G401 (cell line): Measurements from ENCODE around the gene OR2J1. TPM values are rescaled to one million over a fixed set of nuclear protein-coding genes. Genes with fewer than 3 reads are reported as not detected.
"Not testable (repeated sequence)": the region's sequence is repeated elsewhere in the genome, so short reads cannot be mapped to it uniquely, and the experiment has no call there.

Source experiments
- DNase-seq: peaks from one replicate; pipeline ENCODE4 v3.0.0-alpha.2; 2015; ENCODE audit warnings: low spot score
- in situ Hi-C: cut with HindIII; loops from 2 replicates; pipeline ENCODE4 v1.10.0; 2016; ENCODE audit warnings: low sequenced_read_pairs, mixed read lengths
- total RNA-seq: library from RNA; depleted of rRNA; stranded (reverse); fragments of >200 nt; shearing (Covaris generic); gene quantifications from 2 replicates; pipeline ENCODE4 v1.2.3, GENCODE V29; 2014; rRNA removed

OR2J1 gene
- total RNA-seq, 1 experiment from 2014 or later: not detected

- in situ Hi-C loops: not testable (repeated sequence)
These were observed 50.2 kb downstream of the OR2J1 start for GRCh38 chr6:29149444-29149843.

More at GRCh38 chr6:29149444-29149843, 50.2 kb downstream of the OR2J1 start:
- not testable (repeated sequence) for DNase-seq

Other genes with a start within 250 kb of the OR2J1 start
- gene TRIM27, start 175.5 kb upstream of the OR2J1 start, total RNA-seq: 126 and 144 TPM in 2 replicates
- not detected in 2 replicates for gene ZNF311, start 94.2 kb upstream of the OR2J1 start, total RNA-seq
- not detected in 2 replicates for gene OR2W1, start 54.3 kb upstream of the OR2J1 start, total RNA-seq
- gene OR2B3, start 12.2 kb upstream of the OR2J1 start, total RNA-seq: not detected in 2 replicates
- not detected in 2 replicates for gene OR2J3, start 8.6 kb downstream of the OR2J1 start, total RNA-seq
- not detected in 2 replicates for gene OR2J2, start 71.4 kb downstream of the OR2J1 start, total RNA-seq
- gene OR14J1, start 202.2 kb downstream of the OR2J1 start, total RNA-seq: not detected in 2 replicates